ENCODE data around the gene TGFBR3. TPM values are rescaled to one million over a fixed set of nuclear protein-coding genes. Genes with fewer than 3 reads are reported as not detected.

TGFBR3 gene
- total RNA-seq, 1 donor from 2014 or later, result 102 TPM

- no peak for DNase-seq (ENCODE audit: low spot score)
Measured at GRCh38 chr1:91826649-91827048, 59.3 kb downstream of the TGFBR3 start.

GRCh38 chr1:91826248-91826647 is 59.7 kb downstream of the TGFBR3 start:
- DNase-seq (ENCODE audit: low spot score), result no peak

DNA sequence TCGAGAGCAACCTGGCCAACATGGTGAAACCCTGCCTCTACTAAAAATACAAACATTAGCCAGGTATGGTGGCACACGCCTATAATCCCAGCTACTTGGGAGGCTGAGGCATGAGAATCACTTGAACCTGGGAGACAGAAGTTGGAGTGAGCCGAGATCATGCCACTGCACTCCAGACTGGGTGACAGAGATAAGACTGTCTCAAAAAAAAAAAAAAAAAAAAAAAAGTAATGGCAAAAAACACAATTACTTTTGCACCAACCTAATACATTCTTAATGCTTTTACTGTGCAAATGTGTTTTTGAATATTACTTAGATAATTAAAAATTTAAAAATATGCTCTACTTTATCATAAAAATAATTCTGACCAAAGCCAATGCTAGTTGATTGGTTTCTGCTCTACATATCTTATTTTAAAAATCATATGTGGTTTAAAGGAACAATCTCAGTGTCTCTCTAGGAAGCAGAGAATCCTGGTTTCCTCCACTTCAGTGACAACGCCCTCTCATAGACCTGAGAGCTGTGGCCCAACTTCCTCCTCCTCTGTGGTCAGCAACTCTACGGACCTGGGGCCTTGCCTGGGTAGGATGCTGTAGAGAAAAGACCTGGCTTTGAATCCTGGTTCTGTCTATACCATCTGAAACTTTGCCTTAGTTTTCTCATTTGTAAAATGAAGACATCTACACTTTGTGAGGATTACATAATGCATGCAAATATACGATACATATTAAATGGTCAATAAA is 64.7 kb downstream of the TGFBR3 start:
- no peak for DNase-seq (ENCODE audit: low spot score)

- DNase-seq (ENCODE audit: low spot score), result no peak
Measured at GRCh38 chr1:91819038-91819788, 66.7 kb downstream of the TGFBR3 start.

DNA sequence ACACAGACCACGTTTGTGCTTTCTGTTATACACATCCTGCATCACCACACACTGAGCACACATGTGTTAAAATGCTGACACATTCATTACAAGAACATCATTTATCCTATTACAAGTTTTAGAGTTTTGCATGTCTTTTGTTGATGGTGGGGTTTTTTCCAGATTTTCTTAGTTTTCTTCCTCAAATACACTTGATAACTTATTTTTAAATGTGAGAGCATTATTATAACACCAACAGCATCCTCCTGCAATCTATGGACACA is 67.3 kb downstream of the TGFBR3 start:
- no peak for DNase-seq (ENCODE audit: low spot score)

DNA sequence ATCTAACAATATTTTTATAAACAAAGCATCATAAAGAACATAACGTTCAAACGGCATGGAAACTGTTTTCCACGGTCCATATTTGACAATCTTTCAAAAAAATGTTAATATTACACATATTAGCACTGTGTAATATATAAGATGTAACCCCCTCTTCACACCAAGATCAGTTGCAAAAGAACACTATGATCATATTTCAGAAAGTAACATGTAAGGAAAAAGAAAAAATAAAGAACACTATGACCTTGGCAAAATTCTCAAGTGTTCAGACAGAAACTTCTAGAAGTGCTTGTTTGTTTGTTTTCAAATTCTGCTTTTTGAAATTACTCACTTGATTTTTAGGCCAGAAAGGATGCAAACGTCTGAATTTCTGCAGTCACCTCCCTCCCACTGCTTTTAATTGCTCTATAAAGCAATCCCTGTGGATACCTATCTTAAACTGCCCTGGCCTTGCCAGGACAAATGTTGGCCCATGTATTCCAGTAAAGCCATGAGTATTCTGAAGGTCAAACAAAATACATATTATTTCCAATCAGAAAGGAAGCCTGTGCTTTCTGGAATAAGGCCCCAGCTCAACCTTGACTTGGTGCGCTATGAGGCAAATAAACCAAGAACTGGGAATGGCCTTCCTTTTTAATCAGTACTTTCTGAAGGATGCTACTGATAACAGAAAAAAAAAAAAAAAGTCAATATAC is 68.6 kb downstream of the TGFBR3 start:
- DNase-seq (ENCODE audit: low spot score), result no peak

- DNase-seq (ENCODE audit: low spot score), result no peak
Measured at GRCh38 chr1:91816031-91816430, 69.9 kb downstream of the TGFBR3 start.

DNA sequence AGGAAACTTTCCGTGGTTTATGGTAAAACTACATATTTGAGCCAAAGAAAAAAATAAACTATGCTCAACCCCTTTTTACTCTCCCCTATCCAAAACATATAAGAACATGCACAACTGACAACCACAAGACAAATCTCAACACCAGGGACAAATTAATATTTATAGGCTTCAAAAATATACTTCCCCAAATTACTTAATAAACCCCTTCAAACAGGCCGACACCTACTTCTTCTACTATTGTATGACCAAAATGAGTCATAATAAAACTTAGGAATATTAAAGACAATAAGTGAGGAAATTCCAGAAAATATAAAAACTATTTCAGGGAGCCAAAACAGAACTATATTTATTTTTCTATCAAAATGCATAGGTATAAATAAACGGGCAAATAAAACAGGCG is 71.5 kb downstream of the TGFBR3 start:
- no peak for DNase-seq (ENCODE audit: low spot score)

DNA sequence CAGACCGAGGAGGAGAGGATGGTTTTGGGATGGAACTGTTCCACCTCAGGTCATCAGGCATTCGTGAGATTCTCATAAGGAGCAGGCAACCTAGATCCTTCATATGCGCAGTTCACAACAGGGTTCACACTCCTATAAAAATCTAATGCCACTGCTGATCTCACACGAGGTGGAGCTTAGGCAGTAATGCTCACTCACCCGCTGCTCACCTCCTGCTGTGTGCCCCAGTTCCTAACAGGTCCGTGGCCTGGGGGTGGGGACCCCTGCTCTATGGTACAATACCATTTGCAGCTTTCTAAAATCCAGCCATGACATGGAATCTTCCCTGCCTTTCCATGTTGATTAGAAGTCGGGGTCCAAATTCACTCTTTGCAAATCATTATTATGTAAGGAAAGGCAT is 72.1 kb downstream of the TGFBR3 start:
- DNase-seq (ENCODE audit: low spot score), result no peak

- DNase-seq (ENCODE audit: low spot score), result no peak
Measured at GRCh38 chr1:91811363-91812025, 74.5 kb downstream of the TGFBR3 start.

GRCh38 chr1:91809317-91809716 is 76.6 kb downstream of the TGFBR3 start:
- DNase-seq (ENCODE audit: low spot score), result no peak

DNA sequence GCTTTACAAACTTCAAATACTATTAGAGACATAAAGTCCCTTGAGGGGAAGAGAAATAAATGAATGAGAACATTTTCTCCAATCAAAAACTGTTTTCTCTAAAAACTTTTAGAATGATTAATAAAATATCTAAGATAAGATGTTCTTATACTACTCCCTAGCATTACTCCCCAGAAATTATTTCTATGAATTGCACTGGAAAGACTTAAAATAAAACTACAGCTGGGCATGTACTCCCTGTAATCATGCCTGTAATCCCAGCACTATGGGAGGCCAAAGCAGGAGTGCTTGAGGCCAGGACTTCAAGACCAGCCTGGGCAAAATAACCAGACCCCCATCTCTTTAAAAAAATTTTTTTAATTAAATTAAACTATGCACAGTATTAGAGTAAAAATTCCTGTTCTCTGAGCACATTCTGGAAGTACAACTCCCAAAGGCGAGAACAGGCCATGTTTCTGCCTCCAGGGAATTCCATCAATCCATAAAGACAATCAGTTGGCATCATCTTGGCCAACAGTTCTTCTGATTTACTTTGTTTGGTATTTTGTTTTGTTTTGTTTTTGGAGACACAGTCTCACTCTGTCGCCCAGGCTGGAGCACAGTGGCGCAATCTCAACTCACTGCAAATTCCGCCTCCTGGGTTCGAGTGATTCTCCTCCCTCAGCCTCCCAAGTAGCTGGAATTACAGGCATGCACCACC is 77.9 kb downstream of the TGFBR3 start:
- no peak for DNase-seq (ENCODE audit: low spot score)

DNA sequence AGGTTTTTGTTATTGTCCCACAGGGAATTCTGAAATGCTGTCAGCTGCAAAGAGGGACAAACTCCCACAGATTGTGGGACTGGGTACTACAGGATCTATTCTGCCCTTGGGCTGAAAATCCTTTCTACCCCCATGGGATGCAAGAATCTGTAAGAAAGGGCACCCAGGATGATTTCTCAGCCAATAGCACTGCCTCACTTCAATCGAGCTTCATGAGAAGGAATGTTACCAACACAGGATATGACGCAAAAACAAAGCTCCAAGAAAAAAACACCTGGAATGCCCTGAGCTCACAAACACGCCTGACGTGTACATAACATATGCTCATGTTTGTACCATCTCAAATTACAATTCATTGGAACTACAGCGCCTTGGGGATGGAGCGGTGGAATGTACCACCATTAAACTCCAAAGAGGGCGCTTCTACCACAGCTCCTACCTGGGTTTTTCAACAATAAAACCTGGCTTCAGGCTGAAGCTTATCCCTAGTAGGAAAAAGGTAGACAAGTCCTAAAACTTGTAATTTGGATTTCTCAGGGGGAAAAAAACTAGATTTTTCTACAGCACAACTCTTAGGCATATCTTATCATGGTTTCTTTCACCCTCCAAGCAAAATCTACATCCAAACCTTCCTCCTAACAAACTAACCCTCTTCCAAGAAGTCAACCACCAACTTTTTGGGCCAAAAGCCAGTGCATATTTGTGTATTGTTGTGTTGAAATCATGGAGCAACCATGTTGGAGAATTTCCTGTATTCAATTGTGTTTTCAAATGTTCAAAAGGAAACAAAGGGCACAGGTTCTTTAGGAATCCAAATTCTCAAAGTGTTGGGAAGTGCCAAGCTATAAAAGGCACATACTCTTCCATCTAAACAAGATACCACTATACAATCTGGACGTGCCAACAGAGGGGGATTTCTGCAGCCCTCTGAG is 78.9 kb downstream of the TGFBR3 start:
- no peak for DNase-seq (ENCODE audit: low spot score)

GRCh38 chr1:91806181-91806768 is 79.7 kb downstream of the TGFBR3 start:
- no peak for DNase-seq (ENCODE audit: low spot score)

- DNase-seq (ENCODE audit: low spot score), result no peak
Measured at GRCh38 chr1:91805311-91805801, 80.6 kb downstream of the TGFBR3 start.

DNA sequence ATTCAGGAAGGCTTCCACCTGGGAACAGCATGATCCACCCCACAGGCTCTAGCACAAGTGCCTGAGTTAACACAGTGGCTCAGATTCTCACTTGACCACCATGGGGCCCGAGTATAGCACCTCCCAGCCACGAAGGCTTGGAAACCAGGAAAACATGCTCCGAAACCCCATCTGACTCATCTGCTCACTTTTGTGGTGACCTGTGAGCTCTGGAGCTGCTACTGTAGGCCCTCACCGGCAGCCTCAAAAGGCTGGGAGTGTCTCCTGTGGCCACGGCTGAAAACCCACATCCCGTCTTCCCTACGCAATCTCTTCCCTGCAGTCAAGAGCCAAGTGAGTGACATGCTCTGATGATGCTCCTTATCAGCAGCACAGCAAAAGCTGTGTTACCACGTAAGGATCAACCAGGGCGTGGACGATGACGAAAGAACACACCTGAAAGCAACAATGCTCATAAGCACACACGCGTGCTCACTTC is 81.4 kb downstream of the TGFBR3 start:
- no peak for DNase-seq (ENCODE audit: low spot score)

DNA sequence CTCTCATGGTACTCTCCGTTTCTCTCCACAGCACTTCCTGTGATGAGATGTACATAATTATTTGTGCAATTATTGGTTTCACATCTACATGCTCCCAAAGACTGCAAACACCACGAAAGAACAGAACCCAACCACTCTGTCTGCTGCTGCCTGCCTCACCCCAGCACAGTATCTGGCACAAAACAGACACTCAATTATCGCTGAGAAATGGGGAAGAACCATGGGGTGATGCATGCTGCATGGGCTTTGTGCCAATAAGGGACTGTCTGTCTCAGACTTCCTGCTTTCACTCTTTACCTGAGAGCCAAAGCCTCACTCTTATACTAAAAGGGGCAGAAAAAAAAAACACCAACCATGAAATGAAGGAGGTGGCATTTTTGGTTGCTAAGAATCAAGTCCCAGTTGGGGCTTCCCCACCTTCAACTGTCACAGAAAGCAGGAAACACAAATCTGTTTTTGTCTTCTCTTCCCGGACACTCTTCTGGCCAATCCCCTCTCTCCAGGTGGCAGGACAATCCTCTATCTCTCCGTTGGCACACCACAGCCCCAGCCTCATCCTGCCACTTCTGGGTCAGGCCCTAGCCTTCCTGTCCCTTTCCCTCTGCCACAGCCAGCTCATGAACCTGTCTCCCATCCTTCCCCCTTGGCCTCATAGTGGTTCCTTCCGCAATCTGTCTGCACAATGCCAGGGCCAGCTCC is 82.0 kb downstream of the TGFBR3 start:
- no peak for DNase-seq (ENCODE audit: low spot score)

- peak; percentile 40 for DNase-seq (ENCODE audit: low spot score)
Measured at GRCh38 chr1:91803123-91803522, 82.8 kb downstream of the TGFBR3 start.

DNA sequence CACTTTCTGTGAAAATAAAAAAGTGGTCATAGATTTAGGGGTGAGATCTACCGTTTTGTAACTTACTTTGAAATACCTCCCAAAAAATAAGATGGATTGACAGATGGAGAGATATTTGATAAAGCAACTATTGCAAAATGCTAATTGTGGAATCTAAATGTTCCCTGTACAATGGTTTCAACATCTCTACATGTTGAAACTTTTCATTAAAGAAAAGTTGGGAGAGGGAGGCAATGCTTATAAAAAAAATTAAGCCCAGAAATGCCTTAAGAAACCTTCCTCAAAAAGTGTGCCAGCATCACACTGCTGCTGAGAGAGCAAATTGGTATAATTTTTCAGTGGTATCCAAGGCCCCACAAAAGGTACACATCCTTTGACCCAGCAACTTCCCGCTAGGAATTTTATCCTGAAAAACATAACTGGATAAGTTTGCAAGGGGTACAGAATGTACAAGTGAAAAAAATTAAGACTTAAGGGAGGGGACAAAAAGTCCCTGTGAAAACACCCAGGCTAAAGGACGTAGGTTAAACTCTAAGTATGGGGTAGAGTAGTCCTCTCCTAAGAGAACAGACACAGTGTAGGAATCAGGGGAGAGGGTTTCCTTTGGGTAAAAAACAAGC is 84.3 kb downstream of the TGFBR3 start:
- no peak for DNase-seq (ENCODE audit: low spot score)
